IPS-15b (cell line): Measurements from ENCODE around the gene C10orf67.
A peak's percentile ranks its signal among the peaks of the same experiment; 100 is the strongest.
"Not testable (repeated sequence)": the region's sequence is repeated elsewhere in the genome, so short reads cannot be mapped to it uniquely, and the experiment has no call there.

Experiments used
- H3K27me3 ChIP-seq: one replicate; pipeline ENCODE4 v1.6.1; 2013; ENCODE audit warnings: low read length; ENCODE audit not compliant: control insufficient read depth, insufficient read depth
- H3K36me3 ChIP-seq: one replicate; pipeline ENCODE4 v1.6.1; 2013; ENCODE audit warnings: low read length; ENCODE audit not compliant: control insufficient read depth, insufficient read depth
- H3K4me1 ChIP-seq: one replicate; pipeline ENCODE4 v1.6.1; 2013; ENCODE audit warnings: mild to moderate bottlenecking, low read length; ENCODE audit not compliant: control insufficient read depth, insufficient read depth
- H3K4me3 ChIP-seq: one replicate; pipeline ENCODE4 v1.5.1; 2013; ENCODE audit warnings: low read depth, low read length
- H3K9ac ChIP-seq: one replicate; pipeline ENCODE4 v1.6.1; 2013; ENCODE audit warnings: low read depth, mild to moderate bottlenecking, low read length
- H3K9me3 ChIP-seq: one replicate; pipeline ENCODE4 v1.6.1; 2013; ENCODE audit warnings: mild to moderate bottlenecking, low read length; ENCODE audit not compliant: control insufficient read depth, insufficient read depth

The C10orf67 gene

GRCh38 chr10:23241779-23242178, 102.8 kb downstream of the C10orf67 start:
- not testable (repeated sequence) for H3K36me3 ChIP-seq, H3K9ac ChIP-seq, H3K4me1 ChIP-seq, H3K27me3 ChIP-seq, H3K9me3 ChIP-seq, H3K4me3 ChIP-seq

GRCh38 chr10:23238015-23238414, 106.6 kb downstream of the C10orf67 start:
- Histone ChIP-seq H3K4me1 (no peaks in the 10 kb centered on the region), H3K9ac (no peak overlapping the region)

GRCh38 chr10:23230582-23230981, 114.0 kb downstream of the C10orf67 start:
- no peaks in the 10 kb centered on the region for H3K4me1 ChIP-seq
- H3K36me3 ChIP-seq: no peaks in the 10 kb centered on the region
- no peaks in the 10 kb centered on the region for H3K9me3 ChIP-seq
- H3K4me3 ChIP-seq: no peak overlapping the region
- no peak overlapping the region for H3K9ac ChIP-seq
- H3K27me3 ChIP-seq: no peaks in the 10 kb centered on the region

More at GRCh38 chr10:23238015-23238414, 106.6 kb downstream of the C10orf67 start:
- H3K9me3 ChIP-seq: no peaks in the 10 kb centered on the region
- H3K27me3 ChIP-seq: no peaks in the 10 kb centered on the region
- no peak overlapping the region for H3K4me3 ChIP-seq
- H3K36me3 ChIP-seq: no peaks in the 10 kb centered on the region

GRCh38 chr10:23217471-23217870, 127.1 kb downstream of the C10orf67 start:
- Histone ChIP-seq H3K4me1 (no peaks in the 10 kb centered on the region), H3K36me3 (no peaks in the 10 kb centered on the region), H3K27me3 (no peaks in the 10 kb centered on the region), H3K4me3 (no peak overlapping the region), H3K9ac (no peak overlapping the region), H3K9me3 (no peaks in the 10 kb centered on the region)

GRCh38 chr10:23205972-23206642, 138.5 kb downstream of the C10orf67 start:
- Histone ChIP-seq H3K4me3 (no peak overlapping the region), H3K9ac (no peak overlapping the region), H3K9me3 (no peaks in the 10 kb centered on the region), H3K36me3 (no peaks in the 10 kb centered on the region), H3K27me3 (peaks cover 51% of the 10 kb centered on the region), H3K4me1 (peaks cover 5% of the 10 kb centered on the region)

GRCh38 chr10:23204773-23205172, 139.8 kb downstream of the C10orf67 start:
- H3K9me3 ChIP-seq: no peaks in the 10 kb centered on the region
- H3K27me3 ChIP-seq: peaks cover 64% of the 10 kb centered on the region
- no peaks in the 10 kb centered on the region for H3K36me3 ChIP-seq
- H3K9ac ChIP-seq: no peak overlapping the region
- H3K4me1 ChIP-seq: peaks cover 5% of the 10 kb centered on the region
- no peak overlapping the region for H3K4me3 ChIP-seq

GRCh38 chr10:23203369-23204325, 140.9 kb downstream of the C10orf67 start:
- Histone ChIP-seq H3K4me1 (peaks cover 5% of the 10 kb centered on the region), H3K27me3 (peaks cover 75% of the 10 kb centered on the region), H3K36me3 (no peaks in the 10 kb centered on the region), H3K9ac (no peak overlapping the region), H3K4me3 (peak overlapping the region; percentile 8), H3K9me3 (no peaks in the 10 kb centered on the region)

- H3K9ac ChIP-seq: no peak overlapping the region
- peaks cover 5% of the 10 kb centered on the region for H3K4me1 ChIP-seq
- H3K27me3 ChIP-seq: peaks cover 80% of the 10 kb centered on the region
- H3K4me3 ChIP-seq: peak overlapping the region; percentile 8
- no peaks in the 10 kb centered on the region for H3K36me3 ChIP-seq
- H3K9me3 ChIP-seq: no peaks in the 10 kb centered on the region
Observed at GRCh38 chr10:23202779-23203178, 141.8 kb downstream of the C10orf67 start.

- no peaks in the 10 kb centered on the region for H3K9me3 ChIP-seq
- no peak overlapping the region for H3K9ac ChIP-seq
- H3K4me3 ChIP-seq: no peak overlapping the region
- no peaks in the 10 kb centered on the region for H3K36me3 ChIP-seq
- peaks cover 89% of the 10 kb centered on the region for H3K27me3 ChIP-seq
- H3K4me1 ChIP-seq: peaks cover 5% of the 10 kb centered on the region
Observed at GRCh38 chr10:23201837-23202236, 142.8 kb downstream of the C10orf67 start.

GRCh38 chr10:23200997-23201652, 143.5 kb downstream of the C10orf67 start:
- peak overlapping the region; percentile 68 for H3K4me3 ChIP-seq
- H3K36me3 ChIP-seq: no peaks in the 10 kb centered on the region
- H3K9me3 ChIP-seq: no peaks in the 10 kb centered on the region
- peaks cover 5% of the 10 kb centered on the region for H3K4me1 ChIP-seq
- peaks cover 94% of the 10 kb centered on the region for H3K27me3 ChIP-seq
- no peak overlapping the region for H3K9ac ChIP-seq

GRCh38 chr10:23200586-23200985, 144.0 kb downstream of the C10orf67 start:
- peaks cover 5% of the 10 kb centered on the region for H3K4me1 ChIP-seq
- H3K9me3 ChIP-seq: no peaks in the 10 kb centered on the region
- H3K27me3 ChIP-seq: peaks cover 99% of the 10 kb centered on the region
- H3K9ac ChIP-seq: no peak overlapping the region
- H3K36me3 ChIP-seq: no peaks in the 10 kb centered on the region
- H3K4me3 ChIP-seq: peak overlapping the region; percentile 68
